H1 (cell line): Measurements from ENCODE around the gene PRKCA.

ENCODE experiments used
- CTCF ChIP-seq, 3 experiments: IDR thresholded peaks; 1 replicate in 2 of 3; 2 replicates in 1 of 3; pipeline versions ENCODE4 v1.5.1 to v1.6.1; 2011; ENCODE audit warnings: low read length in 3 of 3, mild to moderate bottlenecking in 3 of 3, inconsistent platforms in 2 of 3, low read depth in 1 of 3, moderate library complexity in 1 of 3; ENCODE audit not compliant: insufficient read depth in 1 of 3; ENCODE audit errors: control extremely low read depth in 1 of 3
- EGR1 ChIP-seq: IDR thresholded peaks from 2 replicates; pipeline ENCODE4 v1.6.1; 2011; ENCODE audit warnings: low read depth, low read length, borderline replicate concordance
- JUND ChIP-seq: IDR thresholded peaks from 2 replicates; pipeline ENCODE4 v1.6.1; 2011; ENCODE audit warnings: mild to moderate bottlenecking, improper control_type of control experiment, low read length
- MAFK ChIP-seq: IDR thresholded peaks from 2 replicates; pipeline ENCODE4 v1.6.1; 2012; ENCODE audit warnings: low read depth, mild to moderate bottlenecking, improper control_type of control experiment, low read length
- SRF ChIP-seq: IDR thresholded peaks from 2 replicates; pipeline ENCODE4 v1.6.1; 2011; ENCODE audit warnings: mild to moderate bottlenecking, low read depth, low read length, moderate library complexity
- USF2 ChIP-seq: IDR thresholded peaks from 2 replicates; pipeline ENCODE4 v1.6.1; 2011; ENCODE audit warnings: low read length, improper control_type of control experiment
- TF ChIP-seq, protein P1 (sequence below): IDR thresholded peaks from 2 replicates; pipeline ENCODE4 v1.6.1; 2012; ENCODE audit warnings: low read length, inconsistent platforms

GRCh38 chr17:66687570-66688284, 385.3 kb downstream of the PRKCA start:
- TF ChIP-seq USF2 (no peak), CTCF (IDR thresholded peaks at IDR 0.05; ENCODE audit: control extremely low read depth in 1 of 3, insufficient read depth in 1 of 3, low read depth in 1 of 3, low read length in 3 of 3) (no peak), MAFK (no peak), SRF (no peak), JUND (no peak), EGR1 (no peak)
- TF ChIP-seq, protein P1, sequence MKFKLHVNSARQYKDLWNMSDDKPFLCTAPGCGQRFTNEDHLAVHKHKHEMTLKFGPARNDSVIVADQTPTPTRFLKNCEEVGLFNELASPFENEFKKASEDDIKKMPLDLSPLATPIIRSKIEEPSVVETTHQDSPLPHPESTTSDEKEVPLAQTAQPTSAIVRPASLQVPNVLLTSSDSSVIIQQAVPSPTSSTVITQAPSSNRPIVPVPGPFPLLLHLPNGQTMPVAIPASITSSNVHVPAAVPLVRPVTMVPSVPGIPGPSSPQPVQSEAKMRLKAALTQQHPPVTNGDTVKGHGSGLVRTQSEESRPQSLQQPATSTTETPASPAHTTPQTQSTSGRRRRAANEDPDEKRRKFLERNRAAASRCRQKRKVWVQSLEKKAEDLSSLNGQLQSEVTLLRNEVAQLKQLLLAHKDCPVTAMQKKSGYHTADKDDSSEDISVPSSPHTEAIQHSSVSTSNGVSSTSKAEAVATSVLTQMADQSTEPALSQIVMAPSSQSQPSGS, result no peak
